HepG2 (cell line): ENCODE results near the gene IRF6. TPM values are rescaled to one million over a fixed set of nuclear protein-coding genes. Genes with fewer than 3 reads are reported as not detected.

ENCODE experiments used
- ATAC-seq: fragments of 200-7000 bp; cut with Tn5 transposase; 3 replicates; pipeline ENCODE4 v1.9.1; 2020; ENCODE audit warnings: mild to moderate bottlenecking, moderate library complexity
- BruUV-seq: library from RNA; stranded (reverse); fragments of 400-500 nt; replicated peaks from 2 replicates; lab custom pipeline; 2021; lab: Mats Ljungman, UMichigan
- CTCF ChIA-PET: fragments of 300-600 bp; formaldehyde crosslinking; extraction: SDS; loops from one replicate; lab custom pipeline; 2021; ENCODE audit warnings: low total read pairs, inconsistent platforms, low intra/inter-chr PET ratio; lab: Yijun Ruan, JAX
- POLR2A ChIA-PET: fragments of 350-600 bp; sonication (Branson Sonifier 250); formaldehyde crosslinking; loops from one replicate; lab custom pipeline; 2020; ENCODE audit warnings: antibody characterized with exemption, inconsistent platforms; lab: Yijun Ruan, JAX
- DNase-seq: peaks from one replicate; pipeline ENCODE4 v3.0.0-alpha.2; 2015; ENCODE audit warnings: low spot score
- FAIRE-seq: peaks from 3 replicates; lab custom pipeline; 2011; peaks lifted over from hg19 to GRCh38; lab: Jason Lieb, UNC
- H2AFZ ChIP-seq: one replicate; pipeline ENCODE4 v1.6.1; 2011; ENCODE audit warnings: low read length, inconsistent platforms
- H3K27ac ChIP-seq: fragments of 300-600 bp; 3 replicates; pipeline ENCODE4 v1.8.0; 2011; ENCODE audit warnings: mixed run types, mild to moderate bottlenecking, mixed read lengths, low read length, inconsistent platforms; ENCODE audit not compliant: insufficient read depth; ENCODE audit errors: extremely low read length
- H3K27me3 ChIP-seq, 2 experiments: fragments of 200-600 bp in 1 of 2; 2 replicates in 1 of 2; 3 replicates in 1 of 2; pipeline versions ENCODE4 v1.6.0 to v1.8.0; 2011; ENCODE audit warnings: low read length in 2 of 2, mild to moderate bottlenecking in 2 of 2, moderate library complexity in 2 of 2, inconsistent platforms in 1 of 2; ENCODE audit not compliant: insufficient read depth in 2 of 2, control insufficient read depth in 1 of 2
- H3K36me3 ChIP-seq, 2 experiments: fragments of 200-600 bp in 1 of 2; replicated peaks in 1 of 2; 2 replicates in 1 of 2; 3 replicates in 1 of 2; pipeline versions ENCODE4 v1.5.1 to v1.8.0; 2011; ENCODE audit warnings: low read length in 2 of 2, inconsistent platforms in 1 of 2; ENCODE audit not compliant: insufficient read depth in 2 of 2, control insufficient read depth in 1 of 2
- H3K4me1 ChIP-seq: 2 replicates; pipeline ENCODE4 v1.5.1; 2012; ENCODE audit warnings: low read length, inconsistent platforms; ENCODE audit not compliant: insufficient read depth
- H3K4me2 ChIP-seq: 2 replicates; pipeline ENCODE4 v1.6.0; 2011; ENCODE audit warnings: low read depth, low read length, inconsistent platforms
- H3K4me3 ChIP-seq, 3 experiments: fragments of 200-600 bp in 1 of 3; sonication (generic), shearing (Covaris generic) in 1 of 3; replicated peaks in 1 of 3; 2 replicates each; pipeline ENCODE4 v1.5.1; 2011 to 2016; ENCODE audit warnings: low read length in 3 of 3, inconsistent platforms in 2 of 3, low read depth in 2 of 3, mild to moderate bottlenecking in 2 of 3, control low read depth in 1 of 3, mixed read lengths in 1 of 3; ENCODE audit not compliant: insufficient read depth in 1 of 3
- H3K79me2 ChIP-seq: one replicate; pipeline ENCODE4 v1.6.1; 2011; ENCODE audit warnings: low read length, inconsistent platforms; ENCODE audit not compliant: insufficient read depth
- H3K9ac ChIP-seq: 2 replicates; pipeline ENCODE4 v1.6.0; 2011; ENCODE audit warnings: mild to moderate bottlenecking, low read depth, low read length, inconsistent platforms; ENCODE audit not compliant: insufficient read depth
- H3K9me3 ChIP-seq: 2 replicates; pipeline ENCODE4 v1.5.1; 2012; ENCODE audit warnings: mild to moderate bottlenecking, low read length
- H4K20me1 ChIP-seq: 2 replicates; pipeline ENCODE4 v1.6.0; 2011; ENCODE audit warnings: inconsistent platforms, mild to moderate bottlenecking, low read length, moderate library complexity; ENCODE audit not compliant: insufficient read depth
- ASH2L ChIP-seq: fragments of 300-600, 200-600 bp; sonication (generic); IDR thresholded peaks from 2 replicates; pipeline ENCODE4 v1.7.0; 2017; ENCODE audit warnings: low read depth, mild to moderate bottlenecking, moderate library complexity, mixed read lengths, low read length; ENCODE audit not compliant: insufficient read length
- ATRX ChIP-seq: sonication (generic); formaldehyde crosslinking; IDR thresholded peaks from 2 replicates; pipeline ENCODE4 v1.4.0; 2020; ENCODE audit warnings: missing genetic modification reagents, borderline replicate concordance
- CBX2 ChIP-seq, 2 experiments: fragments of 200-600 bp in 1 of 2; sonication (generic); formaldehyde crosslinking in 1 of 2; IDR thresholded peaks; 2 replicates each; pipeline versions ENCODE4 v1.7.0 to v1.8.1; 2018 to 2022; ENCODE audit warnings: low read depth in 2 of 2, low read length in 1 of 2, mild to moderate bottlenecking in 1 of 2, missing genetic modification reagents in 1 of 2
- FOSL2 ChIP-seq: sonication (generic); formaldehyde crosslinking; IDR thresholded peaks from 2 replicates; pipeline ENCODE4 v1.4.0; 2020; ENCODE audit warnings: missing genetic modification reagents
- GFI1 ChIP-seq: sonication (generic); formaldehyde crosslinking; IDR thresholded peaks from 2 replicates; pipeline ENCODE4 v1.5.0; 2020; ENCODE audit warnings: missing genetic modification reagents, mild to moderate bottlenecking, borderline replicate concordance
- JUN ChIP-seq: sonication (generic); formaldehyde crosslinking; IDR thresholded peaks from 2 replicates; pipeline ENCODE4 v1.4.0; 2020; ENCODE audit warnings: mild to moderate bottlenecking, missing genetic modification reagents
- KDM1A ChIP-seq: IDR thresholded peaks from 2 replicates; pipeline ENCODE4 v1.6.1; 2016; ENCODE audit warnings: missing compliant biosample characterization
- MBD4 ChIP-seq: IDR thresholded peaks from 2 replicates; pipeline ENCODE4 v1.6.1; 2012; ENCODE audit warnings: low read length, inconsistent platforms, borderline replicate concordance
- NPAS2 ChIP-seq: sonication (generic); formaldehyde crosslinking; IDR thresholded peaks from 2 replicates; pipeline ENCODE4 v1.8.0; 2022; ENCODE audit warnings: mild to moderate bottlenecking, missing genetic modification reagents, borderline replicate concordance
- SIN3A ChIP-seq: IDR thresholded peaks from 2 replicates; pipeline ENCODE4 v1.6.1; 2011; ENCODE audit warnings: low read depth, mild to moderate bottlenecking, control low read depth, low read length, borderline replicate concordance
- SIX1 ChIP-seq: sonication (generic); formaldehyde crosslinking; IDR thresholded peaks from 2 replicates; pipeline ENCODE4 v1.4.0; 2020; ENCODE audit warnings: missing genetic modification reagents, borderline replicate concordance
- SP2 ChIP-seq: sonication (generic); formaldehyde crosslinking; IDR thresholded peaks from 2 replicates; pipeline ENCODE4 v1.5.1; 2020; ENCODE audit warnings: mild to moderate bottlenecking, missing genetic modification reagents
- ZNF136 ChIP-seq: sonication (generic); formaldehyde crosslinking; IDR thresholded peaks from 2 replicates; pipeline ENCODE4 v1.8.1; 2022; ENCODE audit warnings: low read depth, mild to moderate bottlenecking, moderate library complexity, missing genetic modification reagents
- ZNF20 ChIP-seq: sonication (generic); formaldehyde crosslinking; IDR thresholded peaks from 2 replicates; pipeline ENCODE4 v1.4.0; 2020; ENCODE audit warnings: mild to moderate bottlenecking, moderate library complexity, missing genetic modification reagents
- ZNF292 ChIP-seq: sonication (generic); formaldehyde crosslinking; IDR thresholded peaks from 2 replicates; pipeline ENCODE4 v1.8.1; 2022; ENCODE audit warnings: mild to moderate bottlenecking, low read depth, missing genetic modification reagents, borderline replicate concordance
- ZNF746 ChIP-seq: sonication (generic); formaldehyde crosslinking; IDR thresholded peaks from 2 replicates; pipeline ENCODE4 v1.8.0; 2022; ENCODE audit warnings: mild to moderate bottlenecking, missing genetic modification reagents
- ZNF781 ChIP-seq: sonication (generic); formaldehyde crosslinking; IDR thresholded peaks from 2 replicates; pipeline ENCODE4 v1.5.1; 2020; ENCODE audit warnings: borderline replicate concordance, mild to moderate bottlenecking, missing genetic modification reagents; ENCODE audit errors: not compliant biosample characterization
- WGBS: methylation state at CpG from one replicate; pipeline ENCODE4 v1.1.6; 2017; ENCODE audit warnings: low lambda C conversion rate; 5-methylcytosine and 5-hydroxymethylcytosine counted together
- in situ Hi-C: cut with HindIII; loops from 2 replicates; pipeline ENCODE4 v1.10.0; 2017; ENCODE audit warnings: low pct_unique_long_range_greater_than_20kb; ENCODE audit not compliant: extremely low pct_ligation_motif_present
- intact Hi-C: fragments of 100-400 bp; cut with micrococcal nuclease; formaldehyde crosslinking; loops from one replicate; pipeline ENCODE4 v1.10.0; 2022; ENCODE audit not compliant: unreplicated experiment
- polyA plus RNA-seq, 8 experiments: library from polyadenylated mRNA; depleted of rRNA in 3 of 8; stranded (reverse) in 7 of 8; unstranded in 1 of 8; fragments of >200 nt; fragmentation: Illumina TruSeq in 4 of 8; extraction: Trizol in 4 of 8; gene quantifications; 2 replicates each; pipeline versions ENCODE4 v1.2.1 to v1.2.3, GENCODE V29; 2011 to 2016; ENCODE audit warnings: low read depth in 4 of 8, missing spikeins in 1 of 8, mixed read lengths in 1 of 8; ENCODE audit not compliant: insufficient read depth in 1 of 8
- total RNA-seq, 5 experiments: library from RNA; depleted of rRNA; stranded (reverse); fragments of >200 nt; fragmentation: Illumina TruSeq; extraction: Trizol; gene quantifications; 2 replicates each; pipeline ENCODE4 v1.2.3, GENCODE V29; 2016; ENCODE audit warnings: low read depth in 1 of 5
- TF ChIP-seq, protein P1 (sequence below): sonication (generic); formaldehyde crosslinking; conservative IDR thresholded peaks from 2 replicates; pipeline ENCODE4 v1.8.0; 2022; ENCODE audit warnings: mild to moderate bottlenecking, moderate library complexity, missing genetic modification reagents
- TF ChIP-seq, protein P2 (sequence below): sonication (generic); formaldehyde crosslinking; IDR thresholded peaks from 2 replicates; pipeline ENCODE4 v1.8.0; 2022; ENCODE audit warnings: missing genetic modification reagents, mild to moderate bottlenecking, inconsistent platforms, borderline replicate concordance

Gene IRF6
- total and polyA plus RNA-seq, 2 of the 13 experiments (the other 11 are each of a cell fraction or from before 2014, with no cell fraction given) = 0.02 TPM; not detected in 1

DNA sequence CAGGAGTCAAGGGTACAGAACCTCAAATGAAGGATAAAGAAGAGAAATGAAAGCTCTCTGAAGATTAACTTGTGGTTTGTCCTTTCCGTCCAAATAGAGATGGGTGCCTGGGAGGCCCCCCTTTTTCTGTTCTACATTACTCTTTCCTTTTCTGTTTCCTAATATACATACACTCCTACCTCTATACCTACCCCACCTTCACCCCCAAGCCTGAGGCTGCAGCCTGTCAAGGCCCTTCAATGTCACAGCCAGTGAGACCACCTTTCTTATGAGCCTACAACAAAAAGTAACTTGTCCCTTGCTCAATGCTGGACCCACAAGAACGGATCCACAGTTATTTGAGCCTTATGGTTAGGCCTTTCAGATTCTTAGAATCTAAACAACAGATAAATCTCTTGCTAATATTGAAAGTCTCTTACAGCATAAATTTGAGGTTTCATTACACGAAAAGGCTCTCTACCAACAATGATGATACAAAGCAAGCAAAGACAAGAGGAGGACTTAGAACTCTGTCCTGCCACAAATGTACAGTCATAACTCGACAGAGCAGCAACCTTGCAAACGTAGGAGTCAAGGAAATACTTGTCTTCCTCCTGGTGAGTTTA, 54.2 kb downstream of the IRF6 start:
- FAIRE-seq (no peak), DNase-seq (no peak)

DNA sequence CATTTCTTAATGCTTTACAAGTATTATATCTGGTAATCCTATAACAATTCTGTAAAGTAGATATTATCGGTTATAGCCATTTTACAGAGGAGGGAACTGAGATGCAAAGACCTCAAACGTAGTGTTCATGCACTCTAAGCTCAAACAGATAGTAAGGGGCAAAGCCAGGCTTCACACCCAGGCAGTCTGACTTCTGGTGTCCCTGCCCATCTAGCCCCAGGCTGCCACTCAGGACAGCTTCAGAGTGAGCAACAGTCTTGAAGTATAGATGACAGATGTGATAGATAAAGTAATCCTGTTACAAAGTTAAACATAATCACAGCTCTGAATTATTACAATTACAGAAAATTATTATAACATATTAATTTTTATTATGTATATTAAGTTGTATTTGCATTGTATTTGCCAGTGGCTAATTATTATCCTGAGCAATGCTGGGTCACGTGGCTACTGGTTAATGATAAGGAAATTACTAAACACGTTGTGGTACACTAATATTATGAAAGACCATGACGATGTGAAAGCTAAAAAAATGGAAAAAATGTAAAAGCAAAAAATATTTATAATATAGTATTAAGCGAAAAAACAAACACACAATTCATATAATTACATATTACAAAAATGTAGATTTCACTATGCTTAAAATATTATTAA, 56.1 kb downstream of the IRF6 start:
- in situ Hi-C loops = no loop called here
- POLR2A ChIA-PET = no interaction called here
- CTCF ChIA-PET = no interaction called here
- intact Hi-C loops = loop anchor here (2.0 to 5.0 kb wide), 3 partner anchors 31 to 172 kb away; no protein-coding TSS in a partner anchor
- no peak overlapping the region for H3K9ac ChIP-seq
- no peaks in the 10 kb centered on the region for H3K9me3 ChIP-seq
- H2AFZ ChIP-seq = no peak overlapping the region
- H3K4me2 ChIP-seq = no peak overlapping the region
- TF ChIP-seq ZNF292 (CRISPR knock-in tag) (no peak), GFI1 (CRISPR knock-in tag) (no peak), KDM1A (CRISPR knock-in tag) (no peak), MBD4 (no peak), SIX1 (CRISPR knock-in tag) (no peak), SIN3A (no peak), ZNF781 (CRISPR knock-in tag) (no peak)
- TF ChIP-seq, protein P1, sequence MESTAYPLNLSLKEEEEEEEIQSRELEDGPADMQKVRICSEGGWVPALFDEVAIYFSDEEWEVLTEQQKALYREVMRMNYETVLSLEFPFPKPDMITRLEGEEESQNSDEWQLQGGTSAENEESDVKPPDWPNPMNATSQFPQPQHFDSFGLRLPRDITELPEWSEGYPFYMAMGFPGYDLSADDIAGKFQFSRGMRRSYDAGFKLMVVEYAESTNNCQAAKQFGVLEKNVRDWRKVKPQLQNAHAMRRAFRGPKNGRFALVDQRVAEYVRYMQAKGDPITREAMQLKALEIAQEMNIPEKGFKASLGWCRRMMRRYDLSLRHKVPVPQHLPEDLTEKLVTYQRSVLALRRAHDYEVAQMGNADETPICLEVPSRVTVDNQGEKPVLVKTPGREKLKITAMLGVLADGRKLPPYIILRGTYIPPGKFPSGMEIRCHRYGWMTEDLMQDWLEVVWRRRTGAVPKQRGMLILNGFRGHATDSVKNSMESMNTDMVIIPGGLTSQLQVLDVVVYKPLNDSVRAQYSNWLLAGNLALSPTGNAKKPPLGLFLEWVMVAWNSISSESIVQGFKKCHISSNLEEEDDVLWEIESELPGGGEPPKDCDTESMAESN (CRISPR knock-in tag) = no peak
- TF ChIP-seq, protein P2, sequence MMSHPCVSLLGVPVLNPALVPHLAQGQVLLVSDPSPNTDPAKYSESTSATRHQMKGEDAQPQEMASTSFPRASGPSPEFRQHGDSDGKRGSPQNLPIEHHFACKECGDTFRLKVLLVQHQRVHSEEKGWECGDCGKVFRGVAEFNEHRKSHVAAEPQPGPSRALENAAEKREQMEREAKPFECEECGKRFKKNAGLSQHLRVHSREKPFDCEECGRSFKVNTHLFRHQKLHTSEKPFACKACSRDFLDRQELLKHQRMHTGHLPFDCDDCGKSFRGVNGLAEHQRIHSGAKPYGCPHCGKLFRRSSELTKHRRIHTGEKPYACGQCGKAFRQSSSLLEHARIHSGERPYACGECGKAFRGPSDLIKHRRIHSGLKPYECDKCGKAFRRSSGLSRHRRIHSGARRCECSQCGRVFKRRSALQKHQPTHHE = no peak
- TF ChIP-seq, all 625 proteins: peak for 0
- no peak overlapping the region for H3K27ac ChIP-seq
- H3K4me3 ChIP-seq = no peak overlapping the region
- peaks cover 9% of the 10 kb centered on the region for H3K4me1 ChIP-seq
- no TSS peak for BruUV-seq
- DNase-seq (no peak), FAIRE-seq (no peak), ATAC-seq (no peak)
- H4K20me1 ChIP-seq = no peaks in the 10 kb centered on the region
- H3K79me2 ChIP-seq = no peaks in the 10 kb centered on the region
- no peaks in the 10 kb centered on the region for H3K36me3 ChIP-seq
- WGBS = 2% methylated on average over 6 of the region's 6 CpGs
- H3K27me3 ChIP-seq = no peaks in the 10 kb centered on the region; a peak in 1 of 5 replicates

More for the DNA sequence above, 54.2 kb downstream of the IRF6 start:
- H3K9me3 ChIP-seq = no peaks in the 10 kb centered on the region
- no peaks in the 10 kb centered on the region for H4K20me1 ChIP-seq
- H3K27me3 ChIP-seq = no peaks in the 10 kb centered on the region; a peak in 2 of 5 replicates
- no peak for ATAC-seq
- H2AFZ ChIP-seq = no peak overlapping the region
- intact Hi-C loops = loop anchor here (2.0 kb wide), 1 partner anchor 29 kb away; no protein-coding TSS in a partner anchor
- H3K4me2 ChIP-seq = no peak overlapping the region
- in situ Hi-C loops = no loop called here
- CTCF ChIA-PET = no interaction called here
- no peak overlapping the region for H3K9ac ChIP-seq
- H3K4me3 ChIP-seq = no peak overlapping the region
- no peaks in the 10 kb centered on the region for H3K79me2 ChIP-seq
- no TSS peak for BruUV-seq
- TF ChIP-seq ZNF746 (CRISPR knock-in tag) = no peak
- no peak for TF ChIP-seq ATRX (CRISPR knock-in tag)
- no peak for TF ChIP-seq SP2 (CRISPR knock-in tag)
- no peak for TF ChIP-seq ASH2L
- TF ChIP-seq ZNF136 = no peak
- TF ChIP-seq CBX2 (IDR thresholded peaks at IDR 0.05; ENCODE audit: low read depth, low read length) = no peak
- no peak for TF ChIP-seq CBX2 (CRISPR knock-in tag; IDR thresholded peaks at IDR 0.05; ENCODE audit: low read depth)
- TF ChIP-seq NPAS2 (CRISPR knock-in tag) = no peak
- TF ChIP-seq JUN (CRISPR knock-in tag) = no peak
- TF ChIP-seq ZNF20 (CRISPR knock-in tag) = no peak
- TF ChIP-seq FOSL2 (CRISPR knock-in tag) = no peak
- TF ChIP-seq, all 625 proteins: peak for 0
- 4% methylated on average over 5 of the region's 5 CpGs for WGBS
- POLR2A ChIA-PET = no interaction called here
- peaks cover 9% of the 10 kb centered on the region for H3K4me1 ChIP-seq
- no peak overlapping the region for H3K27ac ChIP-seq
- no peaks in the 10 kb centered on the region for H3K36me3 ChIP-seq
